Measurements from ENCODE around the gene LILRB2.

LILRB2 gene

GRCh38 chr19:54312436-54313377 lies 31.8 kb upstream of the LILRB2 start, which contains the start of gene LILRA5:
Gene LILRA5 (minus strand): TSS chr19:54313166. CDS start chr19:54313019, 147 bp downstream.
- no peak within 1 kb of the TSS for H3K4me3 ChIP-seq (replicated peaks in 1 of 2; ENCODE audit: low read depth in 2 of 2, low read length in 2 of 2)
- DNase-seq (ENCODE audit: low read depth in 2 of 2), result no peak
- TF ChIP-seq CTCF (IDR thresholded peaks at IDR 0.05; ENCODE audit: low read depth, low read length), result no peak

GRCh38 chr19:54312011-54312410 lies 31.1 kb upstream of the LILRB2 start:
- no peak for TF ChIP-seq CTCF (IDR thresholded peaks at IDR 0.05; ENCODE audit: low read depth, low read length)
- no peak overlapping the region for H3K4me3 ChIP-seq (replicated peaks in 1 of 2; ENCODE audit: low read depth in 2 of 2, low read length in 2 of 2)
- no peak for DNase-seq (ENCODE audit: low read depth in 2 of 2)

- H3K4me3 ChIP-seq (replicated peaks in 1 of 2; ENCODE audit: low read depth in 2 of 2, low read length in 2 of 2), result no peak overlapping the region
- TF ChIP-seq CTCF (IDR thresholded peaks at IDR 0.05; ENCODE audit: low read depth, low read length), result no peak
- no peak for DNase-seq (ENCODE audit: low read depth in 2 of 2)
Measured at GRCh38 chr19:54311486-54311885, 30.6 kb upstream of the LILRB2 start.

- DNase-seq (ENCODE audit: low read depth in 2 of 2), result no peak
- no peak for TF ChIP-seq CTCF (IDR thresholded peaks at IDR 0.05; ENCODE audit: low read depth, low read length)
- no peak overlapping the region for H3K4me3 ChIP-seq (replicated peaks in 1 of 2; ENCODE audit: low read depth in 2 of 2, low read length in 2 of 2)
Measured at GRCh38 chr19:54310543-54310942, 29.6 kb upstream of the LILRB2 start.

GRCh38 chr19:54309811-54310210 lies 28.9 kb upstream of the LILRB2 start:
- H3K4me3 ChIP-seq (replicated peaks in 1 of 2; ENCODE audit: low read depth in 2 of 2, low read length in 2 of 2), result no peak overlapping the region
- DNase-seq (ENCODE audit: low read depth in 2 of 2), result no peak
- TF ChIP-seq CTCF (IDR thresholded peaks at IDR 0.05; ENCODE audit: low read depth, low read length), result no peak

GRCh38 chr19:54307389-54308020 lies 26.6 kb upstream of the LILRB2 start:
- DNase-seq (ENCODE audit: low read depth in 2 of 2), result no peak
- H3K4me3 ChIP-seq (replicated peaks in 1 of 2; ENCODE audit: low read depth in 2 of 2, low read length in 2 of 2), result no peak overlapping the region
- no peak for TF ChIP-seq CTCF (IDR thresholded peaks at IDR 0.05; ENCODE audit: low read depth, low read length)
